Transverse colon (tissue), 4 donors: Measurements from ENCODE around the gene ECEL1. TPM values are rescaled to one million over a fixed set of nuclear protein-coding genes. Genes with fewer than 3 reads are reported as not detected.
"Not testable (repeated sequence)": the region's sequence is repeated elsewhere in the genome, so short reads cannot be mapped to it uniquely, and the experiment has no call there.

Source experiments
- DNase-seq: peaks from one replicate; pipeline ENCODE4 v3.0.0-alpha.2; 2019
- H3K27ac ChIP-seq, 4 donors: fragments of 200-600 bp; sonication (generic); 2 replicates each; pipeline ENCODE4 v1.5.1; 2016 to 2018; ENCODE audit warnings: inconsistent platforms in 4 of 4
- H3K27me3 ChIP-seq: fragments of 200-600 bp; sonication (generic); 2 replicates; pipeline ENCODE4 v1.5.1; 2017; ENCODE audit warnings: inconsistent platforms
- H3K36me3 ChIP-seq, 4 donors: fragments of 200-600 bp; sonication (generic); 2 replicates each; pipeline ENCODE4 v1.5.1; 2017 to 2019; ENCODE audit warnings: inconsistent platforms in 4 of 4
- H3K4me1 ChIP-seq, 4 donors: fragments of 200-600 bp; sonication (generic); 2 replicates each; pipeline ENCODE4 v1.5.1; 2017 to 2020; ENCODE audit warnings: inconsistent platforms in 4 of 4
- H3K4me3 ChIP-seq, 4 donors: fragments of 200-600 bp; sonication (generic); 1 replicate in 1 of 4; 2 replicates in 3 of 4; pipeline versions ENCODE4 v1.5.1 to v1.6.1; 2017 to 2019; ENCODE audit warnings: inconsistent platforms in 4 of 4
- H3K9me3 ChIP-seq, 2 donors: fragments of 200-600 bp; sonication (generic); 2 replicates each; pipeline ENCODE4 v1.5.1; 2017 to 2019; ENCODE audit warnings: inconsistent platforms in 2 of 2
- CTCF ChIP-seq, 5 experiments: fragments of 200-600 bp in 3 of 5; fragments of 450-650 bp in 2 of 5; sonication (generic) in 3 of 5; IDR thresholded peaks; 1 replicate in 2 of 5; 2 replicates in 3 of 5; pipeline ENCODE4 v1.5.1; 2016 to 2017; ENCODE audit warnings: antibody characterized with exemption in 5 of 5, inconsistent platforms in 3 of 5, mild to moderate bottlenecking in 2 of 5, moderate library complexity in 1 of 5
- EP300 ChIP-seq: sonication (generic); formaldehyde crosslinking; IDR thresholded peaks from one replicate; pipeline ENCODE4 v1.6.1; 2017; ENCODE audit warnings: antibody characterized with exemption, low read depth
- POLR2A ChIP-seq: fragments of 450-650 bp; IDR thresholded peaks from one replicate; pipeline ENCODE4 v1.6.1; 2016; ENCODE audit warnings: antibody characterized with exemption, mild to moderate bottlenecking, moderate library complexity
- POLR2AphosphoS5 ChIP-seq, 3 donors: sonication (generic); formaldehyde crosslinking; IDR thresholded peaks; one replicate each; pipeline ENCODE4 v1.6.1; 2016; ENCODE audit warnings: antibody characterized with exemption in 3 of 3
- WGBS, 2 donors: methylation state at CpG; one replicate each; pipeline ENCODE4 v1.1.5; 2018; ENCODE audit warnings: low coverage in 1 of 2; 5-methylcytosine and 5-hydroxymethylcytosine counted together
- in situ Hi-C, 4 donors: fragments of 200-750 bp; cut with MboI; loops; one replicate each; pipeline versions ENCODE4 v1.15.0 to v1.15.1; 2017; ENCODE audit warnings: low sequenced_read_pairs in 3 of 4, low pct_ligation_motif_present in 1 of 4, low pct_unique_long_range_greater_than_20kb in 1 of 4
- intact Hi-C: fragments of 100-400 bp; cut with DNase I; formaldehyde crosslinking; loops from one replicate; pipeline ENCODE4 v1.15.1; 2023; ENCODE audit warnings: low total_unique reads
- total RNA-seq, 4 donors: library from RNA; depleted of rRNA; stranded (reverse); fragments of >200 nt; gene quantifications; one replicate each; pipeline ENCODE4 v1.1.0, GENCODE V29; 2016

The ECEL1 gene
- total RNA-seq, 4 donors from 2014 or later = not detected

- H3K4me3 ChIP-seq = no peak overlapping the region
- WGBS, 2 donors = 76 to 79% methylated on average over 5 to 7 of the region's 7 CpGs
- TF ChIP-seq POLR2A = no peak
- no peak for TF ChIP-seq CTCF (IDR thresholded peaks at IDR 0.05)
- no peak for TF ChIP-seq EP300
- no peak for TF ChIP-seq POLR2AphosphoS5 (IDR thresholded peaks at IDR 0.05)
- intact Hi-C loops (loop anchor here (5.0 kb wide), 1 partner anchor 529 kb away; no protein-coding TSS in a partner anchor), in situ Hi-C loops (loop anchor here in 2 of 4 donors (10.0 to 25.0 kb wide), 3 partner anchors 91 to 531 kb away; no protein-coding TSS in a partner anchor)
- peaks cover 5% of the 10 kb centered on the region for H3K27me3 ChIP-seq
- no peak overlapping the region for H3K27ac ChIP-seq
- no peaks in the 10 kb centered on the region for H3K4me1 ChIP-seq
- H3K36me3 ChIP-seq = no peaks in the 10 kb centered on the region
- no peaks in the 10 kb centered on the region for H3K9me3 ChIP-seq
- DNase-seq = no peak
Observed at GRCh38 chr2:232435805-232436204, 51.8 kb downstream of the ECEL1 start.

- Histone ChIP-seq H3K27me3 (peaks cover 5% of the 10 kb centered on the region), H3K36me3 (no peaks in the 10 kb centered on the region), H3K9me3 (no peaks in the 10 kb centered on the region), H3K27ac (no peak overlapping the region), H3K4me1 (no peaks in the 10 kb centered on the region), H3K4me3 (no peak overlapping the region)
- intact Hi-C loops (loop anchor here (5.0 kb wide), 1 partner anchor 528 kb away; no protein-coding TSS in a partner anchor), in situ Hi-C loops (loop anchor here in 2 of 4 donors (10.0 to 25.0 kb wide), 3 partner anchors 91 to 531 kb away; no protein-coding TSS in a partner anchor)
- TF ChIP-seq CTCF (IDR thresholded peaks at IDR 0.05) = no peak
- no peak for TF ChIP-seq POLR2AphosphoS5 (IDR thresholded peaks at IDR 0.05)
- no peak for TF ChIP-seq EP300
- TF ChIP-seq POLR2A = no peak
- 86% methylated on average over 4 of the region's 4 CpGs; no CpG with 5 or more reads in 1 of the 2 donors for WGBS, 2 donors
- DNase-seq = no peak
Observed at GRCh38 chr2:232435375-232435648, 52.3 kb downstream of the ECEL1 start.

- no peak for TF ChIP-seq POLR2AphosphoS5 (IDR thresholded peaks at IDR 0.05)
- no peak for TF ChIP-seq CTCF (IDR thresholded peaks at IDR 0.05)
- TF ChIP-seq EP300 = no peak
- TF ChIP-seq POLR2A = no peak
- DNase-seq = no peak
- 92 to 93% methylated on average over 2 to 12 of the region's 12 CpGs for WGBS, 2 donors
- peaks cover 5% of the 10 kb centered on the region for H3K27me3 ChIP-seq
- no peaks in the 10 kb centered on the region for H3K36me3 ChIP-seq
- no peaks in the 10 kb centered on the region for H3K9me3 ChIP-seq
- H3K4me3 ChIP-seq = no peak overlapping the region
- no peaks in the 10 kb centered on the region for H3K4me1 ChIP-seq
- no peak overlapping the region for H3K27ac ChIP-seq
- in situ Hi-C loops (loop anchor here in 2 of 4 donors (10.0 to 25.0 kb wide), 3 partner anchors 90 to 530 kb away; no protein-coding TSS in a partner anchor), intact Hi-C loops (loop anchor here (5.0 kb wide), 1 partner anchor 527 kb away; no protein-coding TSS in a partner anchor)
Observed at GRCh38 chr2:232434563-232435374, 52.9 kb downstream of the ECEL1 start.

GRCh38 chr2:232434091-232434490 is 53.5 kb downstream of the ECEL1 start:
- no peak for DNase-seq
- in situ Hi-C loops = loop anchor here in 2 of 4 donors (10.0 to 25.0 kb wide), 3 partner anchors 89 to 529 kb away; no protein-coding TSS in a partner anchor
- no peak overlapping the region for H3K4me3 ChIP-seq
- H3K27ac ChIP-seq = no peak overlapping the region
- no peaks in the 10 kb centered on the region for H3K9me3 ChIP-seq
- intact Hi-C loops = no loop called here
- H3K27me3 ChIP-seq = peaks cover 4% of the 10 kb centered on the region
- no peak for TF ChIP-seq POLR2A
- TF ChIP-seq EP300 = no peak
- TF ChIP-seq POLR2AphosphoS5 (IDR thresholded peaks at IDR 0.05) = no peak
- no peak for TF ChIP-seq CTCF (IDR thresholded peaks at IDR 0.05)
- no peaks in the 10 kb centered on the region for H3K4me1 ChIP-seq
- 88 to 100% methylated on average over 2 to 6 of the region's 9 CpGs for WGBS, 2 donors
- no peaks in the 10 kb centered on the region for H3K36me3 ChIP-seq

- DNase-seq, H3K4me1 ChIP-seq, H3K4me3 ChIP-seq, H3K27me3 ChIP-seq, H3K9me3 ChIP-seq, H3K36me3 ChIP-seq, H3K27ac ChIP-seq, intact Hi-C loops: not testable (repeated sequence)
- in situ Hi-C loops = loop anchor here in 2 of 4 donors (10.0 to 25.0 kb wide), 3 partner anchors 89 to 529 kb away; no protein-coding TSS in a partner anchor
- WGBS, 2 donors = 80% methylated on average over 8 of the region's 9 CpGs; no CpG with 5 or more reads in 1 of the 2 donors
Observed at GRCh38 chr2:232433622-232434021, 54.0 kb downstream of the ECEL1 start.
